K562 (cell line): Measurements from ENCODE around the gene SCAP. TPM values are rescaled to one million over a fixed set of nuclear protein-coding genes. Genes with fewer than 3 reads are reported as not detected.
A peak's percentile ranks its signal among the peaks of the same experiment; 100 is the strongest.
"Not testable (repeated sequence)": the region's sequence is repeated elsewhere in the genome, so short reads cannot be mapped to it uniquely, and the experiment has no call there.

Source experiments
- DMBX1 ChIP-seq: fragments of 250-450 bp; sonication (Bioruptor Pico); IDR thresholded peaks from 2 replicates; pipeline ENCODE4 v1.8.0; 2022; ENCODE audit warnings: inconsistent platforms, mild to moderate bottlenecking, moderate library complexity, borderline replicate concordance
- ELF2 ChIP-seq: fragments of 250-450 bp; sonication (Bioruptor Pico); IDR thresholded peaks from 2 replicates; pipeline ENCODE4 v1.5.0; 2021; ENCODE audit warnings: mild to moderate bottlenecking
- GTF2A2 ChIP-seq: IDR thresholded peaks from 2 replicates; pipeline ENCODE4 v1.6.1; 2016; ENCODE audit warnings: mild to moderate bottlenecking, missing genetic modification characterization, missing compliant biosample characterization
- HDAC1 ChIP-seq, 2 experiments: fragments of 450-650 bp; IDR thresholded peaks; 2 replicates each; pipeline ENCODE4 v1.6.1; 2016 to 2017; ENCODE audit warnings: inconsistent platforms in 1 of 2, mild to moderate bottlenecking in 1 of 2, moderate library complexity in 1 of 2
- HDAC8 ChIP-seq: fragments of 450-650 bp; IDR thresholded peaks from 2 replicates; pipeline ENCODE4 v1.6.1; 2016; ENCODE audit warnings: mild to moderate bottlenecking, missing genetic modification characterization, moderate library complexity, missing compliant biosample characterization
- ID3 ChIP-seq, 2 experiments: fragments of 250-450 bp in 1 of 2; fragments of 450-650 bp in 1 of 2; sonication (Bioruptor Pico) in 1 of 2; IDR thresholded peaks; 2 replicates each; pipeline versions ENCODE4 v1.6.1 to v1.8.0; 2016 to 2021; ENCODE audit warnings: mild to moderate bottlenecking in 2 of 2, moderate library complexity in 2 of 2, missing compliant biosample characterization in 1 of 2, missing genetic modification characterization in 1 of 2
- KLF6 ChIP-seq: fragments of 250-450 bp; sonication (Bioruptor Pico); IDR thresholded peaks from 2 replicates; pipeline ENCODE4 v1.4.0; 2020; ENCODE audit warnings: mild to moderate bottlenecking, moderate library complexity, borderline replicate concordance
- MECOM ChIP-seq: fragments of 250-450 bp; sonication (Bioruptor Pico); IDR thresholded peaks from 2 replicates; pipeline ENCODE4 v1.8.0; 2022; ENCODE audit warnings: inconsistent platforms
- MEF2D ChIP-seq: conservative IDR thresholded peaks from 2 replicates; pipeline ENCODE4 v1.6.1; 2016; ENCODE audit warnings: low read depth, missing genetic modification characterization, missing compliant biosample characterization
- NR2C1 ChIP-seq, 2 experiments: fragments of 450-650 bp; IDR thresholded peaks; 2 replicates each; pipeline ENCODE4 v1.6.1; 2017; ENCODE audit warnings: mild to moderate bottlenecking in 2 of 2, antibody characterized with exemption in 1 of 2, inconsistent platforms in 1 of 2, missing compliant biosample characterization in 1 of 2, missing genetic modification characterization in 1 of 2
- SMAD4 ChIP-seq: fragments of 250-450 bp; sonication (Bioruptor Pico); conservative IDR thresholded peaks from 2 replicates; pipeline ENCODE4 v1.8.0; 2021; ENCODE audit warnings: inconsistent platforms, mild to moderate bottlenecking, moderate library complexity
- TCF15 ChIP-seq: fragments of 250-450 bp; sonication (Bioruptor Pico); IDR thresholded peaks from 2 replicates; pipeline ENCODE4 v1.8.0; 2022; ENCODE audit warnings: moderate library complexity, mild to moderate bottlenecking, inconsistent platforms
- ZBTB12 ChIP-seq: fragments of 250-450 bp; sonication (Bioruptor Pico); IDR thresholded peaks from 2 replicates; pipeline ENCODE4 v1.4.0; 2020
- ZNF311 ChIP-seq: fragments of 250-450 bp; sonication (Bioruptor Pico); IDR thresholded peaks from 2 replicates; pipeline ENCODE4 v1.4.0; 2020; ENCODE audit warnings: mild to moderate bottlenecking, moderate library complexity
- ZNF398 ChIP-seq: fragments of 250-450 bp; sonication (Bioruptor Pico); IDR thresholded peaks from 2 replicates; pipeline ENCODE4 v1.8.0; 2021; ENCODE audit warnings: moderate library complexity, mild to moderate bottlenecking, inconsistent platforms
- ZNF668 ChIP-seq: fragments of 250-450 bp; sonication (Bioruptor Pico); IDR thresholded peaks from 2 replicates; pipeline ENCODE4 v1.8.0; 2022; ENCODE audit warnings: mild to moderate bottlenecking, inconsistent platforms
- ZNF740 ChIP-seq, 3 experiments: fragments of 200-800 bp in 1 of 3; sonication (Bioruptor generic) in 1 of 3; sonication (generic) in 1 of 3; formaldehyde crosslinking in 1 of 3; IDR thresholded peaks; 2 replicates each; pipeline versions ENCODE4 v1.6.1 to v1.8.0; 2016 to 2022; ENCODE audit warnings: mild to moderate bottlenecking in 2 of 3, missing compliant biosample characterization in 2 of 3, missing genetic modification characterization in 2 of 3, missing genetic modification reagents in 1 of 3
- ZNF76 ChIP-seq: fragments of 250-450 bp; sonication (Bioruptor Pico); IDR thresholded peaks from 2 replicates; pipeline ENCODE4 v1.4.0; 2020; ENCODE audit warnings: mild to moderate bottlenecking, moderate library complexity, borderline replicate concordance
- polyA plus RNA-seq, 8 experiments: library from polyadenylated mRNA; depleted of rRNA in 4 of 8; stranded (reverse) in 5 of 8; unstranded in 3 of 8; fragments of >200 nt; fragmentation: Nextera tagmentation in 2 of 8; fragmentation: Illumina TruSeq in 1 of 8; extraction: Ambion mirVana in 2 of 8; extraction: Trizol in 1 of 8; gene quantifications; 2 replicates each; pipeline versions ENCODE4 v1.2.1 to v1.2.3, GENCODE V29; 2011 to 2014; ENCODE audit warnings: inconsistent platforms in 1 of 8, missing spikeins in 1 of 8
- total RNA-seq, 7 experiments: library from RNA; depleted of rRNA in 6 of 7; stranded (reverse); fragments of >200 nt in 6 of 7; fragmentation: Illumina TruSeq in 2 of 7; extraction: Trizol in 2 of 7; gene quantifications; 2 replicates each; pipeline versions ENCODE4 v1.2.1 to v1.2.3, GENCODE V29; 2011 to 2021; ENCODE audit warnings: low replicate concordance in 1 of 7

SCAP gene
- total and polyA plus RNA-seq, 9 of the 15 experiments (the other 6 are each of a cell fraction or from before 2014, with no cell fraction given), result 2.6 to 104 (median 37.8) TPM

- TF ChIP-seq DMBX1 (CRISPR knock-in tag) (peak; percentile 89), ZNF76 (CRISPR knock-in tag) (peak; percentile 56; the same call in 1 of the 2 replicates), SMAD4 (peak; percentile 63), MECOM (peak; percentile 76), ZBTB12 (CRISPR knock-in tag) (0 out of 2 replicates have a peak, but pooled peaks have one; percentile 25), ELF2 (CRISPR knock-in tag) (peak; percentile 53; the same call in 1 of the 2 replicates), ZNF740 (tag; IDR thresholded peaks at IDR 0.05) (peak in 1 of 2 experiments; percentile 71; a peak in 2 of 4 replicates), HDAC1 (IDR thresholded peaks at IDR 0.05) (0 out of 4 replicates have a peak, but pooled peaks of 1 of the 2 experiments have one; percentile 42), MEF2D (0 out of 2 replicates have a peak, but pooled peaks have one; percentile 25), KLF6 (CRISPR knock-in tag) (peak; percentile 75; the same call in 1 of the 2 replicates), ZNF668 (CRISPR knock-in tag) (peak; percentile 80), HDAC8 (tag) (0 out of 2 replicates have a peak, but pooled peaks have one; percentile 27), GTF2A2 (tag) (peak; percentile 44; the same call in 1 of the 2 replicates), NR2C1 (tag; IDR thresholded peaks at IDR 0.05) (peak; percentile 21; the same call in 1 of the 2 replicates), ZNF311 (peak; percentile 43; the same call in 1 of the 2 replicates), ID3 (tag; IDR thresholded peaks at IDR 0.05) (peak; percentile 85), ZNF398 (CRISPR knock-in tag) (peak; percentile 62; the same call in 1 of the 2 replicates), TCF15 (CRISPR knock-in tag) (peak; percentile 88)
- not testable (repeated sequence) for TF ChIP-seq ZNF740 (CRISPR knock-in tag; IDR thresholded peaks at IDR 0.05); NR2C1 (IDR thresholded peaks at IDR 0.05); ID3 (CRISPR knock-in tag; IDR thresholded peaks at IDR 0.05)
Observed at GRCh38 chr3:47480267-47480666, 4.5 kb upstream of the SCAP start (continued).
